Activated naive CD4-positive, alpha-beta T cell treated with anti-CD3 and anti-CD28 coated beads for 36 hours (primary cell): ENCODE data around the gene GPC5. TPM values are rescaled to one million over a fixed set of nuclear protein-coding genes. Genes with fewer than 3 reads are reported as not detected.

Source experiments
- CTCF ChIA-PET: fragments of 350-600 bp; sonication (Branson Sonifier 250); formaldehyde crosslinking; loops from one replicate; lab custom pipeline; 2021; ENCODE audit warnings: antibody characterized with exemption; lab: Charles Lee
- DNase-seq: peaks from one replicate; pipeline ENCODE4 v3.0.0-alpha.2; 2020
- H3K27ac Mint-ChIP-seq: one replicate; pipeline ENCODE4 v1.8.0; 2021; ENCODE audit warnings: mild to moderate bottlenecking, mixed read lengths
- H3K27me3 Mint-ChIP-seq: one replicate; pipeline ENCODE4 v1.8.0; 2021; ENCODE audit warnings: low read depth, mixed read lengths
- H3K36me3 Mint-ChIP-seq: one replicate; pipeline ENCODE4 v1.8.0; 2021; ENCODE audit warnings: low read depth, mixed read lengths
- H3K4me1 Mint-ChIP-seq: one replicate; pipeline ENCODE4 v1.8.0; 2021; ENCODE audit warnings: low read depth, mixed read lengths
- H3K4me3 Mint-ChIP-seq: one replicate; pipeline ENCODE4 v1.8.0; 2021; ENCODE audit warnings: mild to moderate bottlenecking, moderate library complexity, mixed read lengths
- H3K9me3 Mint-ChIP-seq: one replicate; pipeline ENCODE4 v1.8.0; 2021; ENCODE audit warnings: mixed read lengths
- intact Hi-C: fragments of 100-400 bp; cut with micrococcal nuclease; formaldehyde crosslinking; loops from one replicate; pipeline ENCODE4 v1.15.1; 2023
- total RNA-seq, 2 experiments: library from RNA; stranded (reverse); gene quantifications; one replicate each; pipeline ENCODE4 v1.2.3, GENCODE V29; 2021

GPC5 gene
- total RNA-seq, 2 experiments from 2014 or later, result 0.38 to 0.40 TPM

- Mint-ChIP-seq H3K27ac (no peak overlapping the region), H3K4me3 (no peak overlapping the region), H3K9me3 (peaks cover 5% of the 10 kb centered on the region), H3K4me1 (no peaks in the 10 kb centered on the region), H3K36me3 (no peaks in the 10 kb centered on the region), H3K27me3 (no peaks in the 10 kb centered on the region)
- intact Hi-C loops, result no loop called here
- CTCF ChIA-PET, result no interaction called here
- DNase-seq, result no peak
Measured at GRCh38 chr13:91557328-91558090, 159.1 kb downstream of the GPC5 start.

DNA sequence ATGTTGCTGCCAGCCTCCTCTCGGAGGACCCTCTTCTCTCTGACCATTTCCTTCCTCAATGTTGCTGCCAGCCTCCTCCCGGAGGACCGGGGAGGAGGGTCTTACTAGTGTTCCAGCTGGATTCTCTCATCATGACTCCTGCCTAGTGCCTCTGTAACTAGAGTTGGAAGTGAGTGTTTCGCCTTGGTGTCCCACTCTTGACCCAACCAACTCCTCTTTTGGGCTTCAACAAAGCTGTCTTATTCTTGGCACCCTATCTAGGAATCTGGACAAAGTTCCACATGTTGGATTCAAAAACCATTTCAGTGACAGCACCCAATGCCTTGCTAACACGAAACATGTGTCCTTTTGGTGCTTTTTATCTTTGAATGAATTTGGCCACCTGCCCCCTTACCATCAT, 165.4 kb downstream of the GPC5 start:
- CTCF ChIA-PET, result no interaction called here
- Mint-ChIP-seq H3K36me3 (no peaks in the 10 kb centered on the region), H3K9me3 (no peaks in the 10 kb centered on the region), H3K27ac (no peak overlapping the region), H3K4me1 (no peaks in the 10 kb centered on the region), H3K27me3 (no peaks in the 10 kb centered on the region), H3K4me3 (no peak overlapping the region)
- intact Hi-C loops, result no loop called here
- no peak for DNase-seq

- CTCF ChIA-PET, result no interaction called here
- H3K36me3 Mint-ChIP-seq, result no peaks in the 10 kb centered on the region
- intact Hi-C loops, result no loop called here
- no peaks in the 10 kb centered on the region for H3K4me1 Mint-ChIP-seq
- H3K9me3 Mint-ChIP-seq, result no peaks in the 10 kb centered on the region
- no peak overlapping the region for H3K4me3 Mint-ChIP-seq
- DNase-seq, result no peak
- no peak overlapping the region for H3K27ac Mint-ChIP-seq
- no peaks in the 10 kb centered on the region for H3K27me3 Mint-ChIP-seq
Measured at GRCh38 chr13:91564396-91564795, 166.0 kb downstream of the GPC5 start.

GRCh38 chr13:91565296-91565695, 166.9 kb downstream of the GPC5 start:
- Mint-ChIP-seq H3K27me3 (no peaks in the 10 kb centered on the region), H3K9me3 (no peaks in the 10 kb centered on the region), H3K4me1 (no peaks in the 10 kb centered on the region), H3K4me3 (no peak overlapping the region), H3K27ac (no peak overlapping the region), H3K36me3 (no peaks in the 10 kb centered on the region)
- intact Hi-C loops, result no loop called here
- DNase-seq, result no peak
- CTCF ChIA-PET, result no interaction called here

- Mint-ChIP-seq H3K4me1 (no peaks in the 10 kb centered on the region), H3K36me3 (no peaks in the 10 kb centered on the region), H3K27me3 (no peaks in the 10 kb centered on the region), H3K9me3 (no peaks in the 10 kb centered on the region), H3K27ac (no peak overlapping the region), H3K4me3 (no peak overlapping the region)
- no peak for DNase-seq
- CTCF ChIA-PET, result interaction anchor here (0.6 kb wide), 2 partner anchors 92 to 209 kb away, joined by 3 read pairs; no protein-coding TSS in a partner anchor
- intact Hi-C loops, result no loop called here
Measured at GRCh38 chr13:91567485-91568207, 169.2 kb downstream of the GPC5 start.

DNA sequence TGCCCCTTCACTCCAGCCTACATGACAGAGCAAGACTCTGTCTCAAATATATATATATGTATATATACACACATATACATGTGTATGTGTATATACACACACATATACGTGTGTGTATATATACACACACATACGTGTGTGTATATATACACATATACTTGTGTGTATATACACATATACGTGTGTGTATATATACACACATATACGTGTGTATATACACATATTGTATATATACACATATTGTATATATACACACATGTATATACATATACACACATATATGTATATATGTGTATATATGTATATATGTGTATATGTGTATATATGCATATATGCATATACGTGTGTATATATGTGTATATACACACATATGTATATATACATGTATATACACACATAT, 173.3 kb downstream of the GPC5 start:
- H3K36me3 Mint-ChIP-seq, result no peaks in the 10 kb centered on the region
- H3K4me1 Mint-ChIP-seq, result no peaks in the 10 kb centered on the region
- H3K27ac Mint-ChIP-seq, result no peak overlapping the region
- no peaks in the 10 kb centered on the region for H3K27me3 Mint-ChIP-seq
- CTCF ChIA-PET, result no interaction called here
- intact Hi-C loops, result no loop called here
- H3K4me3 Mint-ChIP-seq, result no peak overlapping the region
- no peaks in the 10 kb centered on the region for H3K9me3 Mint-ChIP-seq
- DNase-seq, result no peak

DNA sequence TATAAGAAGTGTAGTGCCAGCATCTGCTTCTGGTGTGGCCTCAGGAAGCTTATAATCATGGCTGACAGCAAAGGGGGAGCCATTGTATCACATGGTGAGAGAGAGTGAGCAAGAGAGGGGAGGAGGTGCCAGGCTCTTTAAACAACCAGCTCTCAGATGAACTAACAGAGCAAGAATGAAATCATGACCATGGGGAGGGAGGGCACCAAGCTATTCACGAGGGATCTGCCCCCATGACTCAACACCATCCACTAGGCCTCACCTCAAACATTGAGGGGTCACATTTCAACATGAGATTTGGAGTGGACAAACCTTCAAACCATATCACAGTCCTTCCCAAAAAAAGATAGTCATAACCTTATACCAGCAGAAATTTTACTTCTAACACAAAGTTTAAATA, 174.0 kb downstream of the GPC5 start:
- Mint-ChIP-seq H3K4me3 (no peak overlapping the region), H3K36me3 (no peaks in the 10 kb centered on the region), H3K4me1 (no peaks in the 10 kb centered on the region), H3K27me3 (no peaks in the 10 kb centered on the region), H3K9me3 (no peaks in the 10 kb centered on the region), H3K27ac (no peak overlapping the region)
- intact Hi-C loops, result no loop called here
- DNase-seq, result no peak
- CTCF ChIA-PET, result interaction anchor here (0.6 kb wide), 1 partner anchor 103 kb away, joined by 6 read pairs; no protein-coding TSS in a partner anchor

- CTCF ChIA-PET, result interaction anchor here (0.6 kb wide), 1 partner anchor 104 kb away, joined by 6 read pairs; no protein-coding TSS in a partner anchor
- Mint-ChIP-seq H3K9me3 (no peaks in the 10 kb centered on the region), H3K36me3 (no peaks in the 10 kb centered on the region), H3K4me3 (no peak overlapping the region), H3K4me1 (no peaks in the 10 kb centered on the region), H3K27ac (no peak overlapping the region), H3K27me3 (no peaks in the 10 kb centered on the region)
- DNase-seq, result no peak
- intact Hi-C loops, result no loop called here
Measured at GRCh38 chr13:91572944-91573598, 174.7 kb downstream of the GPC5 start.

GRCh38 chr13:91574766-91575165, 176.3 kb downstream of the GPC5 start:
- no peaks in the 10 kb centered on the region for H3K36me3 Mint-ChIP-seq
- H3K4me3 Mint-ChIP-seq, result no peak overlapping the region
- no peaks in the 10 kb centered on the region for H3K27me3 Mint-ChIP-seq
- DNase-seq, result no peak
- no peak overlapping the region for H3K27ac Mint-ChIP-seq
- CTCF ChIA-PET, result no interaction called here
- intact Hi-C loops, result loop anchor here (5.0 kb wide), 1 partner anchor 197 kb away; no protein-coding TSS in a partner anchor
- H3K4me1 Mint-ChIP-seq, result no peaks in the 10 kb centered on the region
- H3K9me3 Mint-ChIP-seq, result peaks cover 1% of the 10 kb centered on the region

GRCh38 chr13:91576590-91576989, 178.2 kb downstream of the GPC5 start:
- CTCF ChIA-PET, result interaction anchor here (0.7 kb wide), 1 partner anchor 240 kb away, joined by 3 read pairs; no protein-coding TSS in a partner anchor
- H3K4me3 Mint-ChIP-seq, result no peak overlapping the region
- peaks cover 1% of the 10 kb centered on the region for H3K9me3 Mint-ChIP-seq
- intact Hi-C loops, result loop anchor here (5.0 kb wide), 1 partner anchor 199 kb away; no protein-coding TSS in a partner anchor
- H3K27ac Mint-ChIP-seq, result no peak overlapping the region
- no peaks in the 10 kb centered on the region for H3K36me3 Mint-ChIP-seq
- H3K27me3 Mint-ChIP-seq, result no peaks in the 10 kb centered on the region
- DNase-seq, result no peak
- H3K4me1 Mint-ChIP-seq, result no peaks in the 10 kb centered on the region

DNA sequence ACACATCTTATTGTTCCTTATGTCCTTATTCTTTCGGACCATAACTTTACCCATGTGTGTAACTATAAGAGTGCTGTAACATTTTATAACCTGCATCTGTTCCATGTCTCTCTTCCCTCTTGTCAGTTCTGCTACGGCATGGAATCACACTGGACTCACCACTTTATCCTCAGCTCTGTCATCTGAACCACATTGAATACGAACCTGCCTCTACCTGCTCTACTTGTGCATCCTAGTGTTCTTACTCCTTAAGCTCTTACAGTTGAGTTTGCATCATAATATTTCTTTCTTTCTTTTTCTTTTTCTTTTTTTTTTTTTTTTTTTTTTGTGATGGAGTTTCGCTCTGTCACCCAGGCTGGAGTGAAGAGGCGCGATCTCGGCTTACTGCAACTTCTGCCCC, 180.9 kb downstream of the GPC5 start:
- Mint-ChIP-seq H3K4me1 (no peaks in the 10 kb centered on the region), H3K27ac (no peak overlapping the region), H3K9me3 (peaks cover 1% of the 10 kb centered on the region), H3K27me3 (no peaks in the 10 kb centered on the region), H3K4me3 (no peak overlapping the region), H3K36me3 (no peaks in the 10 kb centered on the region)
- no peak for DNase-seq
- CTCF ChIA-PET, result no interaction called here
- intact Hi-C loops, result loop anchor here (5.0 kb wide), 1 partner anchor 202 kb away; no protein-coding TSS in a partner anchor

DNA sequence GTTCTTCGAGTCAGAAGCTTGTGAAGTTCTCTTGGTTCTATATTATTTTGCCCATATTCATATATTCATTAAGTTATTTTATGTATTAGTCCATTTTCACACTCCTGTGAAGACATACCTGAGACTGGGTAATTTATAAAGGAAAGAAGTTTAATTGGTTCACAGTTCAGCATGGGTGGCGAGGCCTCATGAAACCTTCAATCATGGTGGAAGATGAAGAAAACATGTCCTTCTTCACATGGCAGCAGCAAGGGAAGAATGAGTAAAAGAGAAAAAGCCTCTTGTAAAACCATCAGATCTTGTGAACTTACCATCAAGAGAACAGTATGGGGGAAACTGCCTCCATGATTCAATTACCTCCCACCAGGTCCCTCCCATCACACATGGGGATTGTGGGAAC, 182.3 kb downstream of the GPC5 start:
- Mint-ChIP-seq H3K4me3 (no peak overlapping the region), H3K27me3 (no peaks in the 10 kb centered on the region), H3K4me1 (no peaks in the 10 kb centered on the region), H3K27ac (no peak overlapping the region), H3K36me3 (no peaks in the 10 kb centered on the region), H3K9me3 (peaks cover 1% of the 10 kb centered on the region)
- CTCF ChIA-PET, result no interaction called here
- no peak for DNase-seq
- intact Hi-C loops, result no loop called here
